Ascending aorta (tissue), 2 donors: Measurements from ENCODE around the gene RRM1. TPM values are rescaled to one million over a fixed set of nuclear protein-coding genes. Genes with fewer than 3 reads are reported as not detected.

ENCODE experiments used
- DNase-seq, 2 donors: peaks; one replicate each; pipeline ENCODE4 v3.0.0-alpha.2; 2019; ENCODE audit warnings: low spot score in 2 of 2
- H3K27ac ChIP-seq, 2 donors: fragments of 200-600 bp; sonication (generic); one replicate each; pipeline ENCODE4 v1.5.1; 2016 to 2017; ENCODE audit warnings: mild to moderate bottlenecking in 1 of 2
- H3K27me3 ChIP-seq: fragments of 200-600 bp; sonication (generic); one replicate; pipeline ENCODE4 v1.5.1; 2017
- H3K36me3 ChIP-seq, 2 donors: fragments of 200-600 bp; sonication (generic); one replicate each; pipeline ENCODE4 v1.5.1; 2016
- H3K4me1 ChIP-seq, 2 donors: fragments of 200-600 bp; sonication (generic); one replicate each; pipeline ENCODE4 v1.5.1; 2016 to 2017; ENCODE audit warnings: mild to moderate bottlenecking in 1 of 2
- H3K4me3 ChIP-seq, 2 donors: fragments of 200-600 bp; sonication (generic); one replicate each; pipeline ENCODE4 v1.5.1; 2016 to 2017; ENCODE audit warnings: mild to moderate bottlenecking in 1 of 2
- H3K9me3 ChIP-seq, 2 donors: fragments of 200-600 bp; sonication (generic); one replicate each; pipeline ENCODE4 v1.5.1; 2016
- intact Hi-C: fragments of 100-400 bp; cut with DNase I; formaldehyde crosslinking; loops from one replicate; pipeline ENCODE4 v1.15.1; 2023
- total RNA-seq: library from RNA; depleted of rRNA; stranded (reverse); fragments of >200 nt; gene quantifications from one replicate; pipeline ENCODE4 v1.1.0, GENCODE V29; 2016
- TF ChIP-seq, protein P1 (sequence below), 3 experiments: fragments of 200-600 bp in 2 of 3; fragments of 450-650 bp in 1 of 3; sonication (generic) in 2 of 3; IDR thresholded peaks; one replicate each; pipeline ENCODE4 v1.5.1; 2016 to 2019; ENCODE audit warnings: antibody characterized with exemption in 3 of 3, mild to moderate bottlenecking in 1 of 3, moderate library complexity in 1 of 3

RRM1 gene
- total RNA-seq, 1 donor from 2014 or later = 114 TPM

DNA sequence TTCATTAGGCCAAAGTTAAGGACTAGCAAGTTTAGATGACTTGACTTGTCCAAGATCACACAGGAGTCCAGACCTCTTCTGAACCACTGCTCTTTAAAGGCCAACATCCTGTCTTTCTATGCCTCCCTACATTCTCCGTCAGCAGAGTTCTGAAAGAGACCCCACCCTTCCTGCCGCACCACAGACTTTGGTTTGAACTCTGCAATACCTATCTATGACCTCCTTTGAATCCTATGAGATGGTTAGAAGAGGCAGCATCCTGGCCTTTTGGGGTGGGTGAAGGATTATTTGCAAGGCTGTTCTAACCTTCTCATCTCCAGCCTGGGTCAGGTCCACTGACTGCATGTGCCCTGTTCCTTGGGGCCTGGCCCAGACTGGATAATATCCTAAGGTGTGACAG, 4.3 kb upstream of the RRM1 start:
- intact Hi-C loops = no loop called here
- TF ChIP-seq, protein P1, sequence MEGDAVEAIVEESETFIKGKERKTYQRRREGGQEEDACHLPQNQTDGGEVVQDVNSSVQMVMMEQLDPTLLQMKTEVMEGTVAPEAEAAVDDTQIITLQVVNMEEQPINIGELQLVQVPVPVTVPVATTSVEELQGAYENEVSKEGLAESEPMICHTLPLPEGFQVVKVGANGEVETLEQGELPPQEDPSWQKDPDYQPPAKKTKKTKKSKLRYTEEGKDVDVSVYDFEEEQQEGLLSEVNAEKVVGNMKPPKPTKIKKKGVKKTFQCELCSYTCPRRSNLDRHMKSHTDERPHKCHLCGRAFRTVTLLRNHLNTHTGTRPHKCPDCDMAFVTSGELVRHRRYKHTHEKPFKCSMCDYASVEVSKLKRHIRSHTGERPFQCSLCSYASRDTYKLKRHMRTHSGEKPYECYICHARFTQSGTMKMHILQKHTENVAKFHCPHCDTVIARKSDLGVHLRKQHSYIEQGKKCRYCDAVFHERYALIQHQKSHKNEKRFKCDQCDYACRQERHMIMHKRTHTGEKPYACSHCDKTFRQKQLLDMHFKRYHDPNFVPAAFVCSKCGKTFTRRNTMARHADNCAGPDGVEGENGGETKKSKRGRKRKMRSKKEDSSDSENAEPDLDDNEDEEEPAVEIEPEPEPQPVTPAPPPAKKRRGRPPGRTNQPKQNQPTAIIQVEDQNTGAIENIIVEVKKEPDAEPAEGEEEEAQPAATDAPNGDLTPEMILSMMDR (IDR thresholded peaks at IDR 0.05) = no peak
- Histone ChIP-seq H3K27me3 (no peaks in the 10 kb centered on the region), H3K36me3 (peaks cover 28 to 42% of the 10 kb centered on the region in 2 donors), H3K27ac (no peak overlapping the region), H3K9me3 (no peaks in the 10 kb centered on the region), H3K4me3 (no peak overlapping the region), H3K4me1 (peaks cover 0 to 7% of the 10 kb centered on the region in 2 donors)
- DNase-seq = no peak

DNA sequence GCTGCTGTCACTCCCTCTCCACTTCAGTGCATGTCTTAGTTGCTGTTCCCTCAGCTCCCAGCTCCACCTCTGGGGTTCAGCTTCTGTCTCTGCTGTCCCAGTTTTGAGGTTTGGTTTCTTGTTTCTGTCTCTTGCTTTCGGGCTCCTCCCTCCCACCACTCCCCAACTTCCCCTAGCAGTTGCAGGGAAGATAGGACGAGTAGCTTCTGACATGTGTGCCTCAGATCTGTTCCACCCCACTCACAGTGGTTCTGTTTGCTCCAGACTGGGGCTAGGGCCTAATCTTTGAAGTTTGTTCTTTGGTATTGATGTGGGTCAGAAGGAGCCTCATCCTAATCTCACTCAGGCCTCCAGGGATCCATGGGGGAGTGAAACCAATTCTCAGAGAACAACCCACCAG, 2.6 kb upstream of the RRM1 start:
- intact Hi-C loops = no loop called here
- peaks cover 14 to 25% of the 10 kb centered on the region in 2 donors for H3K36me3 ChIP-seq
- no peak overlapping the region for H3K27ac ChIP-seq
- TF ChIP-seq, protein P1 (IDR thresholded peaks at IDR 0.05) = no peak
- H3K27me3 ChIP-seq = no peaks in the 10 kb centered on the region
- no peaks in the 10 kb centered on the region for H3K9me3 ChIP-seq
- no peak overlapping the region for H3K4me3 ChIP-seq
- H3K4me1 ChIP-seq = peaks cover 9 to 11% of the 10 kb centered on the region in 2 donors
- no peak for DNase-seq

DNA sequence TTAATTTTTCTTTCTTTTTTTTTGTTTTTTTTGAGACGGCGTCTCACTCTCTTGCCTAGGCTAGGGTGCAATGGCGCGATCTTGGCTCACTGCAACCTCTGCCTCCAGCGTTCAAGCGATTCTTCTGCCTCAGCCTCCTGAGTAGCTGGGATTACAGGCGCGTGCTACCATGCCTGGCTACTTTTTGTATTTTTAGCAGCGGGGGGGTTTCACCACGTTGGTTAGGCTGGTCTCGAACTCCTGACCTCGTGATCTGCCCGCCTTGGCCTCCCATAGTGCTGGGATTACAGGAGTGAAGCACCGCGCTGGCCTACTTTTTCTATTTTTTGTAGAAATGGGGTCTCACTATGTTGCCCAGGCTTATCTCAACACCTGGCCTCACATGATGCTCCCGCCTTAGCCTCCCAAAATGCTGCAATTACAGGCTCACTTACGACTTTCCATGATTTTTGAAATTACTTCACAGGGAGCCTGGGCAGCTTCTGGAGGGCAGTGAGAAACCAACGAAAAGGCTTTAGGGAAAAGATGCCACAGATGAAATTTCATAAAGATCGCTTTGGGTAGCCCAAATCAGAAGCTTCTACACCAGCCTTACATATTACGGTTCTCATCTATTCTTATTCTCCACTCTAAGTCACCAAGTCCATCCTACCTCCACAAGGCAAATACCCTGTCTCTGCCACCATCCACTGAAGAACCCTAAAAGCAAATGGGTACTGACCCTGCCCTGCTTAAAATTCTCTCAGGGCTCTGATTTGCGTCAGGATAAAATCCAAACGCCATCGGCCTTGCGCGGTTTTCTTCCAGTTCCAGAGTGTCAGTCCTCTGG, 866 bp upstream of the RRM1 start:
- TF ChIP-seq, protein P1 (IDR thresholded peaks at IDR 0.05) = no peak
- intact Hi-C loops = loop anchor here (1.0 kb wide), 2 partner anchors 238 to 296 kb away; partner anchors contain the start of genes NUP98 and STIM1
- peak overlapping the region; percentile 70 to 82 for H3K4me3 ChIP-seq

DNA sequence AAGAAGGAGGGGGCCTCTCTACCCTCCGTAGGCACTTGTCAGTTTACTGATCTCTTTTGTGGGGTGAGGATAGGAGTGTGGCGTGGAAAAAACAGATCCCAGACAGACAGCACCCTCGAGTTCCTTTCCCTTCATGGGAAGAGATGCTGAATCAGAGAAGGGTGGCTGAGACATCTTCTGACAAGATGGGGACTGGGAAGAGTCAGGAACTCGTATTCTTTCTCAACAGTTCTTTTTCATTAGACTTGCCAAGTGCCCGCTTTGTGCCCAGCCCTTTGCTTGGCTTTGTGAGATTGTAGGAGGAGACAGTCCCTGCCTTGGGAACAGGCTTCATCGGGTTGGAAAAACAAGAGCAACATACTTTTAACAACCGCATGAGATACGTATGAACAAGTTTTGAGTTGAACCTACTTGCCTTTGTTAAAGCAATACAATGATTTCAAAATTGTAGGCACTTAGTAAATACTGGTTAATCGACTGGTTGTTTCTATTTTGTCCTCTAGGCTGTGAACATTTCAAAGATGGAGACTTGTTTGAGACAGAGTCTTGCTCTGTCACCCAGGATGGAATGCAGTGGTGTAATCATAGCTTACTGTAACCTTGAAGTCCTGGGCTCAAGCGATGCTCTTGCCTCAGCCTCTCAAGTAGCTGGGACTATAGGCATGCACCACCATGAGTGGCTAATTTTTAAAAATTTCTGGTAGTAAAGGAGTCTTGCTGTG, 1.1 kb downstream of the RRM1 start:
- no peak for DNase-seq

More for the DNA sequence above, 866 bp upstream of the RRM1 start:
- Histone ChIP-seq H3K36me3 (peaks cover 12 to 14% of the 10 kb centered on the region in 2 donors), H3K4me1 (peaks cover 9 to 11% of the 10 kb centered on the region in 2 donors), H3K27ac (peak overlapping the region; percentile 92 to 94), H3K27me3 (no peaks in the 10 kb centered on the region), H3K9me3 (no peaks in the 10 kb centered on the region)
- no peak for DNase-seq

DNA sequence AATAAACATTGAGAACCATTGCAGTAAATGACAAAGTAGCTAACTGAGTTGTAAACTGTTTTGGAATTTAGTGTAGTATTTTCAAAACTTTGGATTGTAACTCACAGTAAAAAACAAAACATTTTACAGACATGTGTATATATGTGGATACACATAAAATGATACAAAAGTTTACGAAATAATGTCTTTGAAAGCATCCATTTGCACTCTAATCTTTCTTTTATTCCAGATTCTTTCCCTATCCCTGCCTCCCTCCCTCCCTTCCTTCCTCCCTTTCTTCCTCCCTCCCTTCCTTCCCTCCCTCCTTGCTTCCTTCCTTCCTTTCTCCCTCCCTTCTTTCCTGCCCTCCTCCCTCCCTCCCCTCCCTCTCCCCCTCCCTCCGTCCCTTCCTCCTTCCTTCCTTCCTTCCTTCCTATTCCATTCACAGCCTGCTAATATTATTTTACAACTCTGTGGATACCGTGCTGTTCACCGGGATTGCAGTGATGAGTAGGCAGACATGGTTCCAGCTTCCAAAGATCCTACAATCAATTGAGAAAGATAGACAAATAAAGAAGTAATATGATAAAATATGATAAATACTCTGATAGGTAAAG, 3.5 kb downstream of the RRM1 start:
- H3K36me3 ChIP-seq = peaks cover 0 to 12% of the 10 kb centered on the region in 2 donors
- TF ChIP-seq, protein P1 (IDR thresholded peaks at IDR 0.05) = no peak
- no peak overlapping the region for H3K27ac ChIP-seq
- peaks cover 9 to 11% of the 10 kb centered on the region in 2 donors for H3K4me1 ChIP-seq
- no peaks in the 10 kb centered on the region for H3K27me3 ChIP-seq
- no peak overlapping the region for H3K4me3 ChIP-seq
- no peaks in the 10 kb centered on the region for H3K9me3 ChIP-seq
- intact Hi-C loops = loop anchor here (5.0 kb wide), 1 partner anchor 509 kb away; the partner anchor contains the start of gene TRIM68
- no peak for DNase-seq

More for the DNA sequence above, 1.1 kb downstream of the RRM1 start:
- Histone ChIP-seq H3K27ac (peak overlapping the region; percentile 92 to 94), H3K9me3 (no peaks in the 10 kb centered on the region), H3K27me3 (no peaks in the 10 kb centered on the region), H3K36me3 (peaks cover 12 to 14% of the 10 kb centered on the region in 2 donors), H3K4me1 (peaks cover 9 to 11% of the 10 kb centered on the region in 2 donors), H3K4me3 (peak overlapping the region; percentile 70 to 82)
- intact Hi-C loops = loop anchor here (5.0 kb wide), 1 partner anchor 512 kb away; the partner anchor contains the start of gene TRIM68
- TF ChIP-seq, protein P1 (IDR thresholded peaks at IDR 0.05) = no peak
